HL-60 (cell line): ENCODE results near the gene RIBC2.

Experiments used
- DNase-seq, 2 experiments: peaks; one replicate each; pipeline ENCODE4 v3.0.0-alpha.2; 2010 to 2020; ENCODE audit warnings: low read depth in 1 of 2, low spot score in 1 of 2
- H3K27ac ChIP-seq: fragments of 250-450 bp; sonication (Bioruptor Pico); replicated peaks from 2 replicates; pipeline ENCODE4 v1.5.1; 2020; ENCODE audit warnings: mild to moderate bottlenecking, moderate library complexity
- H3K27me3 ChIP-seq: fragments of 250-450 bp; sonication (Bioruptor Pico); 2 replicates; pipeline ENCODE4 v1.5.1; 2021; ENCODE audit warnings: mild to moderate bottlenecking, moderate library complexity; ENCODE audit not compliant: insufficient read depth, poor library complexity, severe bottlenecking
- H3K4me3 ChIP-seq: replicated peaks from 2 replicates; pipeline ENCODE4 v1.5.1; 2011; ENCODE audit warnings: mild to moderate bottlenecking, control low read depth, low read length; ENCODE audit not compliant: insufficient read depth
- CTCF ChIP-seq: IDR thresholded peaks from one replicate; pipeline ENCODE4 v1.5.1; 2011; ENCODE audit warnings: low read length, control low read depth, inconsistent platforms; ENCODE audit not compliant: insufficient read depth
- GABPA ChIP-seq: IDR thresholded peaks from 2 replicates; pipeline ENCODE4 v1.6.1; 2012; ENCODE audit warnings: low read depth
- POLR2AphosphoS5 ChIP-seq: IDR thresholded peaks from 2 replicates; pipeline ENCODE4 v1.6.1; 2012; ENCODE audit warnings: low read depth
- REST ChIP-seq: IDR thresholded peaks from 2 replicates; pipeline ENCODE4 v1.6.1; 2012; ENCODE audit warnings: low read depth; ENCODE audit not compliant: insufficient replicate concordance
- SPI1 ChIP-seq: IDR thresholded peaks from 2 replicates; pipeline ENCODE4 v1.6.1; 2012; ENCODE audit warnings: low read depth, mild to moderate bottlenecking, borderline replicate concordance

Gene RIBC2

DNA sequence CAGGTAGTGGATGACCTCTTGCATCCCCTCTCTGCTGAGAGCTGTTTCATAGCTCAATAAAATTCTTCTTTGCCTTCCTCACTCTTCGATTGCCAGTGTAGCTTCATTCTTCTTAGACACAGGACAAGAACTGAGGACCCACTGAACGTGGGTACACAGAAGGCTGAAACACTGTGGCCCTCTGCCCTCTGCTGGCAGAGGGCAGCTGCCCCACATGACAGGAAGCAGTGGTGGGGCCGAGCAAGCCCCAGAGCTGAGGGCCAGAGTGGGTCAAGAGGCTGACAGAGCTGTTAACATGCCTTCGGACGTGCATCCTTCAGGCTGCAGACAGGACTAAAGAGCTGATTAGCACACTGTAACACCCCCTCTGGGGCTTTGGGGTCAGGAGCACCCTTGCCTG lies 15.7 kb upstream of the RIBC2 start:
- no peak for DNase-seq
- Histone ChIP-seq H3K27ac (no peak overlapping the region), H3K4me3 (no peak overlapping the region), H3K27me3 (no peaks in the 10 kb centered on the region)
- no peak for TF ChIP-seq REST
- no peak for TF ChIP-seq POLR2AphosphoS5
- TF ChIP-seq SPI1 = no peak
- no peak for TF ChIP-seq GABPA
- TF ChIP-seq CTCF = no peak

GRCh38 chr22:45398214-45398613 lies 15.3 kb upstream of the RIBC2 start:
- Histone ChIP-seq H3K4me3 (no peak overlapping the region), H3K27me3 (no peaks in the 10 kb centered on the region), H3K27ac (no peak overlapping the region)
- TF ChIP-seq POLR2AphosphoS5 (no peak), SPI1 (no peak), GABPA (no peak), REST (no peak), CTCF (no peak)
- DNase-seq = no peak

- Histone ChIP-seq H3K4me3 (no peak overlapping the region), H3K27me3 (no peaks in the 10 kb centered on the region), H3K27ac (no peak overlapping the region)
- no peak for DNase-seq
- TF ChIP-seq REST = no peak
- TF ChIP-seq CTCF = no peak
- no peak for TF ChIP-seq GABPA
- TF ChIP-seq SPI1 = no peak
- no peak for TF ChIP-seq POLR2AphosphoS5
Measured at GRCh38 chr22:45399712-45400445, 13.6 kb upstream of the RIBC2 start.
